Gastroesophageal sphincter (tissue), 4 donors: ENCODE data around the gene DUSP9. TPM values are rescaled to one million over a fixed set of nuclear protein-coding genes. Genes with fewer than 3 reads are reported as not detected.

Source experiments
- ATAC-seq: fragments of 150-250 bp; one replicate; pipeline ENCODE4 v1.9.1; 2016; ENCODE audit warnings: mild to moderate bottlenecking, moderate library complexity
- H3K27ac ChIP-seq, 4 donors: fragments of 200-600 bp; sonication (generic) in 3 of 4; 1 replicate in 3 of 4; 2 replicates in 1 of 4; pipeline ENCODE4 v1.5.1; 2016 to 2019
- H3K27me3 ChIP-seq: fragments of 200-600 bp; sonication (generic); one replicate; pipeline ENCODE4 v1.5.1; 2019
- H3K36me3 ChIP-seq, 2 donors: fragments of 200-600 bp; sonication (generic); one replicate each; pipeline ENCODE4 v1.5.1; 2019; ENCODE audit warnings: control low read depth in 1 of 2
- H3K4me1 ChIP-seq, 3 donors: fragments of 200-600 bp; sonication (generic); 1 replicate in 2 of 3; 2 replicates in 1 of 3; pipeline ENCODE4 v1.5.1; 2016 to 2019; ENCODE audit warnings: control low read depth in 2 of 3
- H3K4me3 ChIP-seq, 2 donors: fragments of 200-600 bp; sonication (generic); one replicate each; pipeline ENCODE4 v1.5.1; 2019; ENCODE audit warnings: mild to moderate bottlenecking in 1 of 2, moderate library complexity in 1 of 2
- H3K9me3 ChIP-seq, 3 donors: fragments of 200-600 bp; sonication (generic); one replicate each; pipeline ENCODE4 v1.5.1; 2017 to 2019; ENCODE audit warnings: control low read depth in 2 of 3
- EP300 ChIP-seq: sonication (generic); formaldehyde crosslinking; IDR thresholded peaks from one replicate; pipeline ENCODE4 v1.6.1; 2017; ENCODE audit warnings: antibody characterized with exemption, mild to moderate bottlenecking
- POLR2A ChIP-seq, 2 donors: fragments of 450-650 bp; IDR thresholded peaks; one replicate each; pipeline ENCODE4 v1.6.1; 2017; ENCODE audit warnings: antibody characterized with exemption in 2 of 2, mild to moderate bottlenecking in 2 of 2, moderate library complexity in 1 of 2
- POLR2AphosphoS5 ChIP-seq: sonication (generic); formaldehyde crosslinking; IDR thresholded peaks from one replicate; pipeline ENCODE4 v1.6.1; 2017; ENCODE audit warnings: antibody characterized with exemption
- WGBS, 2 donors: methylation state at CpG; one replicate each; pipeline ENCODE4 v1.1.5; 2018; ENCODE audit warnings: low coverage in 1 of 2; 5-methylcytosine and 5-hydroxymethylcytosine counted together
- total RNA-seq, 4 donors: library from RNA; depleted of rRNA; stranded (reverse); fragments of >200 nt; gene quantifications; one replicate each; pipeline ENCODE4 v1.1.0, GENCODE V29; 2016
- TF ChIP-seq, protein P1 (sequence below), 4 experiments: fragments of 200-600 bp in 2 of 4; fragments of 450-650 bp in 2 of 4; sonication (generic) in 1 of 4; IDR thresholded peaks; one replicate each; pipeline ENCODE4 v1.5.1; 2017 to 2019; ENCODE audit warnings: antibody characterized with exemption in 4 of 4, mild to moderate bottlenecking in 2 of 4, moderate library complexity in 2 of 4

The DUSP9 gene
- total RNA-seq, 4 donors from 2014 or later, result not detected

DNA sequence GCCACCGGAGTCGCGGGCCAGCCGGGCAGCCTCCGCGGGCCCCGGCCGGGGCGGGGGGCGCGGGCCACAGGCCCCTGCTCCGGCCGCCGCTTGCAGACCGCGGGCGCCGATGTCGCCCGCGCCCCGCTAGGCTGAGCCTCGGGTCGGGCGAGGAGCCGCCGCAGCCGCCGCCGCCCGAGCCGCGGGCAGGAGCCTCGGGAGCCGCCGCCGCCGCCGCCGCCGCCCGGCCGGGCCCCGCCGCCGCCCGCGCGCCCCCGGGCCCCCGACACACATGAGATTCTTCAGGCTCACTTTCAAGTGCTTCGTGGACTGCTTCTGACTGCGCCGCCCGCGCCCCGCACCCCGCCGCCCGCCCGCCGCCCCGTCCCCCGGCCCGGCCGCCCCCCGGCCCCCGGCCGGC is 41.1 kb downstream of the DUSP9 start:
- TF ChIP-seq, protein P1, sequence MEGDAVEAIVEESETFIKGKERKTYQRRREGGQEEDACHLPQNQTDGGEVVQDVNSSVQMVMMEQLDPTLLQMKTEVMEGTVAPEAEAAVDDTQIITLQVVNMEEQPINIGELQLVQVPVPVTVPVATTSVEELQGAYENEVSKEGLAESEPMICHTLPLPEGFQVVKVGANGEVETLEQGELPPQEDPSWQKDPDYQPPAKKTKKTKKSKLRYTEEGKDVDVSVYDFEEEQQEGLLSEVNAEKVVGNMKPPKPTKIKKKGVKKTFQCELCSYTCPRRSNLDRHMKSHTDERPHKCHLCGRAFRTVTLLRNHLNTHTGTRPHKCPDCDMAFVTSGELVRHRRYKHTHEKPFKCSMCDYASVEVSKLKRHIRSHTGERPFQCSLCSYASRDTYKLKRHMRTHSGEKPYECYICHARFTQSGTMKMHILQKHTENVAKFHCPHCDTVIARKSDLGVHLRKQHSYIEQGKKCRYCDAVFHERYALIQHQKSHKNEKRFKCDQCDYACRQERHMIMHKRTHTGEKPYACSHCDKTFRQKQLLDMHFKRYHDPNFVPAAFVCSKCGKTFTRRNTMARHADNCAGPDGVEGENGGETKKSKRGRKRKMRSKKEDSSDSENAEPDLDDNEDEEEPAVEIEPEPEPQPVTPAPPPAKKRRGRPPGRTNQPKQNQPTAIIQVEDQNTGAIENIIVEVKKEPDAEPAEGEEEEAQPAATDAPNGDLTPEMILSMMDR (IDR thresholded peaks at IDR 0.05), result no peak
- TF ChIP-seq POLR2AphosphoS5 (no peak), EP300 (no peak), POLR2A (IDR thresholded peaks at IDR 0.05) (no peak)
- H3K4me3 ChIP-seq, result peak overlapping the region in 1 of 2 donors; percentile 65
- H3K27ac ChIP-seq, result peak overlapping the region in 2 of 4 donors; percentile 77 to 82
- no CpG with 5 or more reads among the region's 69 CpGs for WGBS, 2 donors
- no peaks in the 10 kb centered on the region for H3K27me3 ChIP-seq
- ATAC-seq, result peak; percentile 19
- H3K36me3 ChIP-seq, result no peaks in the 10 kb centered on the region
- H3K9me3 ChIP-seq, result no peaks in the 10 kb centered on the region
- H3K4me1 ChIP-seq, result peaks cover 0 to 33% (median 0%) of the 10 kb centered on the region in 3 donors

DNA sequence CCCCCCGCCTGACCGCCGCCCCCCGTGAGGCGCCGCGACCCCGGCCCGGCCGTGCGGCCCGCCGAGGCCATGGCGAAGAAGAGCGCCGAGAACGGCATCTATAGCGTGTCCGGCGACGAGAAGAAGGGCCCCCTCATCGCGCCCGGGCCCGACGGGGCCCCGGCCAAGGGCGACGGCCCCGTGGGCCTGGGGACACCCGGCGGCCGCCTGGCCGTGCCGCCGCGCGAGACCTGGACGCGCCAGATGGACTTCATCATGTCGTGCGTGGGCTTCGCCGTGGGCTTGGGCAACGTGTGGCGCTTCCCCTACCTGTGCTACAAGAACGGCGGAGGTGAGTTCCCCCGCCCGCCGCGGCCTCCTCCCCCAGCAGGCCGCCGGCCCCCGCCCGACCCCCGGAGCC is 41.5 kb downstream of the DUSP9 start:
- Histone ChIP-seq H3K27me3 (no peaks in the 10 kb centered on the region), H3K4me3 (peak overlapping the region; percentile 65 to 83), H3K4me1 (peaks cover 0 to 33% (median 0%) of the 10 kb centered on the region in 3 donors), H3K36me3 (no peaks in the 10 kb centered on the region), H3K9me3 (no peaks in the 10 kb centered on the region), H3K27ac (peak overlapping the region; percentile 82 to 88 (median 86))
- ATAC-seq, result no peak
- no peak for TF ChIP-seq EP300
- TF ChIP-seq, protein P1 (IDR thresholded peaks at IDR 0.05), result no peak
- no peak for TF ChIP-seq POLR2A (IDR thresholded peaks at IDR 0.05)
- TF ChIP-seq POLR2AphosphoS5, result no peak
- no CpG with 5 or more reads among the region's 57 CpGs for WGBS, 2 donors

DNA sequence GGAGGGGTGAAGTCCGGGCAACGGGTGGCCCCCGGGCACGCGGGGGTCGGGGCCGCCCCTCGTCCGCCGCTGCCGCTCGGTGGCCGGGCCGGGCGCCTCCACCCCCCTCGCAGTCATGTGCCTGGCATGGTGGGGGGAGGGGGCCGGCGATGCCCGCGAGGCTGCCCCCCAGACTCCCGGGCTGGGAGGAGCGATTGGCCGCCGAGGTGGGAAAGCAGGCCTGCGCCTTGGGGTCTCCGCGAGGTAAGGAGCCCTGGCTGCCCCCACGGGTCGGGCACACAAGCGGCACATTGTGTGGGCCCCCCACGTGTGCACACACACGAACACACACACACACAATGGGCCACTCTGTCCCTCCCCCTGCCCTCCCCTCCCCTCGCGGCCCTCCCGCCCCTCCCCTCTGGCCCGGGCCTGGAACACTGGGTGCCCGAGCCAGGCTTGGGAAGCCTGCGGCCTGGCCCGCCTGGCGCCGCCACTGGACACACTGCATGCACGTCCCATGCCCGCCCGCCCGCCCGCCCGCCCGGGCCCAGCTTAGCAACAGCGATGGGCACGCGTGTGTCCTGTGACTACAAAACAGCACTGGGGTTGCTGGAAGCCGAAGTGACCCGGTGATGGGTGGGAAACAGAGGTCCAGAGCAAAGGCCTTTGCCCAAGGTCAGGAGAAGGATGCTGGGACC is 42.0 kb downstream of the DUSP9 start:
- Histone ChIP-seq H3K4me1 (peaks cover 0 to 33% (median 0%) of the 10 kb centered on the region in 3 donors), H3K36me3 (no peaks in the 10 kb centered on the region), H3K9me3 (no peaks in the 10 kb centered on the region), H3K4me3 (peak overlapping the region; percentile 65 to 83), H3K27ac (peak overlapping the region; percentile 82 to 88 (median 86)), H3K27me3 (no peaks in the 10 kb centered on the region)
- ATAC-seq, result peak; percentile 59
- no CpG with 5 or more reads among the region's 53 CpGs for WGBS, 2 donors
- TF ChIP-seq POLR2A (IDR thresholded peaks at IDR 0.05) (no peak), EP300 (no peak)
- TF ChIP-seq, protein P1 (IDR thresholded peaks at IDR 0.05), result no peak

DNA sequence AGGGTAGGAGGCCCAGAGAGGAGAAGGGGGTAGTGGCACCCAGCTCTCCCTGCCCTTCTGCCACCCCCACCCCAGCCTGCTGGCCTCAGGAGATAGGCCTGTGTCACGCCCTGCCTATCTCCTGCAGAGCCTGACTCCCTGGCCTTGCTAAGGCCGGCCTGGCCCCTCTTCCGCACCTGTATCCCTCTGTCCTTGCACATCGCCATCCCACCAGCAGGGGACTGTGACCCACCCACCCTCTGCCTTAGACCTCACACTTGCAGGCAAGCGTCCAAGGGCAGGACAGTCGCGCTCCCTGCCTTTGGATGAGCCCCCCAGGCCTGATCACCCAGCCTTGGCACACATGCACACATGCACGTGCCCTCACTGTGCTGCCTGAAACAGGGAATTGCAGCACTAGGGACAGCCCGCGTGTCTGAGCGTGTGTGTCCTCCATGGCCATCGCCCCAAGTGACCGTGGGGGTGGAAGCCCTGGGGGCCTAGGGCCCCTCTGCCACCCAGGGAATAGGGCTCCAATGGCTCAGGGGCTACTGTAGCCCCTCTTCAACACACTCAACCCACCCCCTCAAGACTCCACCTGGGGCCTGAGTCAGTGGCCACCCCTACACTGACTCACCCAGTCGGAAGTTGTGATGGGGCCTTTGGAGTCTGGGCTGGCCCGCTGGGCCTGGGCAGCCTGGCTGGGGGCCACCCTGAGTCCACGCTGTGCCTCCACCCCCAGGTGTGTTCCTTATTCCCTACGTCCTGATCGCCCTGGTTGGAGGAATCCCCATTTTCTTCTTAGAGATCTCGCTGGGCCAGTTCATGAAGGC is 42.9 kb downstream of the DUSP9 start:
- Histone ChIP-seq H3K27me3 (no peaks in the 10 kb centered on the region), H3K36me3 (peaks cover 0 to 6% of the 10 kb centered on the region in 2 donors), H3K27ac (peak overlapping the region in 3 of 4 donors; percentile 82 to 88 (median 87)), H3K9me3 (no peaks in the 10 kb centered on the region), H3K4me1 (peaks cover 0 to 33% (median 0%) of the 10 kb centered on the region in 3 donors), H3K4me3 (peak overlapping the region; percentile 65 to 83)
- TF ChIP-seq, protein P1 (IDR thresholded peaks at IDR 0.05), result no peak
- TF ChIP-seq POLR2AphosphoS5, result no peak
- no peak for TF ChIP-seq EP300
- TF ChIP-seq POLR2A (IDR thresholded peaks at IDR 0.05), result no peak
- ATAC-seq, result no peak
- 80% methylated on average over 2 of the region's 19 CpGs; no CpG with 5 or more reads in 1 of the 2 donors for WGBS, 2 donors
